GM12873 (cell line): Measurements from ENCODE around the gene DLK1.

Source experiments
- TF ChIP-seq, protein P1 (sequence below): IDR thresholded peaks from 2 replicates; pipeline ENCODE4 v1.5.1; 2012; ENCODE audit warnings: low read depth, mild to moderate bottlenecking, moderate library complexity, low read length, control low read depth; ENCODE audit not compliant: insufficient read depth; ENCODE audit errors: missing control alignments

Gene DLK1

DNA sequence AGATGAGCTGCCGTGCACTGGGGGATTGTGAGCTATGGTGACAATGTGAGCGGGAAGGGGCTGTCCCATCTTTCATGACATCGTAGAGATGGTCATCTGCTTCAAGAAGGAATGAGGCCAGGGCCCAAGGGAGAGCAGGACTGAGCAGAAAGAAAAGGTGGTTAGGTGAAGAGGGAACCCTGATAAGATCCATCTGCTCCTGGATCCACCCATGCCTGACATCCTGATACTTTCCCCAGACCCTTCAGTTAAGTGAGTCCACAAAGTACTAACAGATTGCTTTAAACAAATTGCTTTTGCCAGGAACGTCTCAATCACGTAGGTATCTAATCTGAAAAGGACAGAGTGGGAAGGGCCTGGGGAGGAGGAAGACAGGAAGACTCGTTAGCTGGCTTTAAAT, 25.4 kb upstream of the DLK1 start:
- TF ChIP-seq, protein P1, sequence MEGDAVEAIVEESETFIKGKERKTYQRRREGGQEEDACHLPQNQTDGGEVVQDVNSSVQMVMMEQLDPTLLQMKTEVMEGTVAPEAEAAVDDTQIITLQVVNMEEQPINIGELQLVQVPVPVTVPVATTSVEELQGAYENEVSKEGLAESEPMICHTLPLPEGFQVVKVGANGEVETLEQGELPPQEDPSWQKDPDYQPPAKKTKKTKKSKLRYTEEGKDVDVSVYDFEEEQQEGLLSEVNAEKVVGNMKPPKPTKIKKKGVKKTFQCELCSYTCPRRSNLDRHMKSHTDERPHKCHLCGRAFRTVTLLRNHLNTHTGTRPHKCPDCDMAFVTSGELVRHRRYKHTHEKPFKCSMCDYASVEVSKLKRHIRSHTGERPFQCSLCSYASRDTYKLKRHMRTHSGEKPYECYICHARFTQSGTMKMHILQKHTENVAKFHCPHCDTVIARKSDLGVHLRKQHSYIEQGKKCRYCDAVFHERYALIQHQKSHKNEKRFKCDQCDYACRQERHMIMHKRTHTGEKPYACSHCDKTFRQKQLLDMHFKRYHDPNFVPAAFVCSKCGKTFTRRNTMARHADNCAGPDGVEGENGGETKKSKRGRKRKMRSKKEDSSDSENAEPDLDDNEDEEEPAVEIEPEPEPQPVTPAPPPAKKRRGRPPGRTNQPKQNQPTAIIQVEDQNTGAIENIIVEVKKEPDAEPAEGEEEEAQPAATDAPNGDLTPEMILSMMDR = no peak

DNA sequence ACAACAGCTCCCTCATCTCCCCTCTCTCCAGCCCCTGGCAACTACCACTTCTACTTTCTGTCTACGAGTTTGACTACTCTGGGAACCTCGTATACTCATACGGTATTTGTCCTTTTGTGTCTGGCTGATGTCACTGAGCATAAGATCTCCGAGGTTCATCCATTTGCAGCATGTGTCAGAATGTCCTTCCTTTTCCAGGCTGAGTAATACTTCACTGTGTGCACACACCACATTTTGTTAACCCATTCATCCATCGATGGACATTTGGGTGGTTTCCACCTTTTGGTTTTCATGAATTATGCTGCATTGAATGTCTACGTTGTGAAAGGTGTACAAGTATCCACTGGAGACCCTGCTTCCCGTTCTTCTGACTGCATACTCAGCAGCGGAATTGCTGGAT, 24.1 kb upstream of the DLK1 start:
- TF ChIP-seq, protein P1 = no peak

DNA sequence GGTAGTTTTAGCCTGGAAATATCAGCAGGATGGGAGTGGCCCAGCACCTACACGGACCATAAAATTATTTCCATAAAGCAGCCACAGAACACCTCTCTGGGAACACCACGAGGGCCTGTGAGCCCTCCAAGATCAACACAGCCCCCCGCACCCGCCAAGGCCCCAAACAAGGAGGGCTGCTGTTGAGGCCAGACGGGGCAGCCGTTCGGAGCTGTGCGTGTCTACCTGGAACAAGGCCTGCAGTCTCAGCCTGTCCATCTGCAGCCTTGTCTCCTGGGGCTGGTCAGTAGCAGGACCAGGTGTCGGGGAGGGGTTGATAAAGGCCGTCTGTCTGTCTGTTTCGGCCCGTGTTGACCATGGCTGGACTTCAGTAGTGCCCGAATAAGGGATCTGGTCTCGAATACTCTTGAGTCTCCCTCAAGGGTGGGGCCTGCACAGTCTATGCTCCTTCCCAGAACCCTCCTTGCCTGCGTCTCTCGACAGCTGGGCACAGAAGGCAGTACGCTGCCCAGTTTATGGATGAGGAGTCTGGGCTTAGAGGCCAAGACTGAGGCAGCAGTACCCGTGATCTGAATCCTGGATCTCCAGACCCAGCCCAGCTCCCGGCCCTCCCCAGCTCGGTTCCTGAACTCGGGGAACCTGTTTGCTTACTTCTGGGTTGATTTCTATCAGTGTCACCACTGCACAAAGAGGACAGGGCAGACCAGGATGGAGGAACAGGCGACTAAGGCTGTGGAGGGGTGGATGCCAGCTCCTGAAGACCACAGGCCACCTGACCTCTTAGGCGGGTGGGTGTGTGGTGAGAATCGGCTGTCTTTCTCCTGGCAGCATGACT, 23.1 kb upstream of the DLK1 start:
- TF ChIP-seq, protein P1 = no peak

DNA sequence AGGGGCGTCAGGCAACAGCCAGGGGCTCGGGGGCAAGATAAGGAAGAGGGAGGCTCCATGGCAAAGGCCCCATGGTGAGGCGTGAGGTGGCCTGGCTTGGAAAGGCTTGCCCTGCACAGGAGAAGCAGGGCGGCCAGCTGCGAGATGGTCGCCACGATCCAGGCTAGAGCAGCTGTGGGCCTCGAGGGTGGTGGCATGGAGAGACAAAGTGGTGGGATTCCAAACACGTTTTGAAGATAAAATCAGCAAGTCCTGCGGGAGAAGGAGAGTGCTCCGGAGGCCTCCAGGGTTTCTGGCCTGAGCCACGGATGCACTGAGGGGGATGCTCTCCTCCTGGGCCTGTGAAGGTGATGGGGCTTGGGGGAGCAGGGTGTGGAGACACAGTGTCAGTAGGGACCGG, 20.5 kb upstream of the DLK1 start:
- TF ChIP-seq, protein P1 = no peak

DNA sequence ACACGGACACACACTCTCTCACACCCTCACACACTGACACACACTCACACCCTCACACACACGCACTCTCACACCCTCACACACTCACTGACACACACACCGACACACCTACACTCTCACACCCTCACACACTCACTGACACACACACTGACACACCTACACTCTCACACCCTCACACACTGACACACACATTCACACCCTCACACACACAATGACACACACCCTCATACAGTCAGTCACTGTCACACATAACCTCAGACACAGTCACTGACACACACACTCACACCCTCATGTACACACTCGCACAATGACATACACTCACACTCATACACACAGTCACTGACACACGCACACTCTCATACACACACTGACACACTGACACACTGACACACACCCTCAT, 19.8 kb upstream of the DLK1 start:
- TF ChIP-seq, protein P1 = no peak

DNA sequence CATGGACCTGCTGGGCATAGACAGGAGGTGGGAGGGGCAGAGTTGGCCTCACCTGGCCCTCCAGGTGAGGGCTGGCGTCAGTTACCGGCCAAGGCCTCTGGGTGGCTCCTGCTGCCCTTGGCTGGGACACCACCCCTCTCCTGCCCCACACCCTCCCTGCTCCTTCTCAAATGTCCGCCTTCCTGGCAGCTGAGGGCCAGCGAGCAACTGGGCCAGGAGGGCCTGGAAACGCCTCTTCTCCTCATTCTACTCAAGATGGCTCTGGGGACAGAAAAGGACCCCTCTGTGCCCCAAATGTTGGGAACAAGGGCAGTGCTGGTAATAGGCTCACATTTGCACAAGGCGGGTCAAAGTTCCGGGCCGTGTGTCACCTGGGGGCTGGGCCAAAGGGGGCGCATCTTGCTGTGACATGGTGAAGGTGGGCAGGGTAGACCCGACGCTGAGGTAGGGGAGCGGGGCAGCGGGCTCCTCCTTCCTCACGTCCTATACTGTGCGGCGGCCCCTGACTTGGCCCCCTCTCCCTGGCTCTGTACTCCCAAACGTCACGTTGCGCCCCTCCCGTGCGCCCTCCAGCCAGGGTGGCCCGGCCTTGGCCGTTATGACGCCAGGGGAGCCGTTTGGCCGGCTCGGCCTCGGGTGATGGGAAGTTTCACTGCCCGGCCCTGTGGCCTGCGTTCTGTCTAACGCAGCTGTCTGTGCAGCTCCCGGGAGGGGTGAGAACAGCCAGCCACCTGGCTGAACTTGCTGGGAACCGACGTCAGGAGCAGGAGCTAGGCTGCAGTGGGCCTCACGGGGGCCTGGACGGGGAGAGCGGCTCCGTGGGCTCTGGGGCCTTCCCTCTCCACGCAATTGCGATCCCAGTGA, 18.0 kb upstream of the DLK1 start:
- TF ChIP-seq, protein P1 = no peak
